ENCODE measurements around the gene FAAH. TPM values are rescaled to one million over a fixed set of nuclear protein-coding genes. Genes with fewer than 3 reads are reported as not detected.

The FAAH gene
- total RNA-seq, 1 experiment from 2014 or later = 24.8 TPM

GRCh38 chr1:46458190-46458589, 64.1 kb downstream of the FAAH start:
- intact Hi-C loops (cut with micrococcal nuclease) = no loop called here
- H3K27me3 ChIP-seq (ENCODE audit: insufficient read depth, low read length) = no peaks in the 10 kb centered on the region
- no peak overlapping the region for H3K9ac ChIP-seq (ENCODE audit: low read length)
- no peak for TF ChIP-seq ZFX (IDR thresholded peaks at IDR 0.05)
- no peak for TF ChIP-seq CTCF (IDR thresholded peaks at IDR 0.05 in 2 of 3, conservative IDR thresholded peaks at IDR 0.05 in 1 of 3; ENCODE audit: borderline replicate concordance in 1 of 3, insufficient read depth in 1 of 3, low read depth in 2 of 3, low read length in 2 of 3)
- no peak for TF ChIP-seq POLR2AphosphoS5 (IDR thresholded peaks at IDR 0.05; ENCODE audit: low read depth, low read length)
- no peak for TF ChIP-seq SRF (IDR thresholded peaks at IDR 0.05; ENCODE audit: low read depth)
- no peak for TF ChIP-seq MAX (IDR thresholded peaks at IDR 0.05)
- TF ChIP-seq TCF7L2 (IDR thresholded peaks at IDR 0.05; ENCODE audit: borderline replicate concordance, extremely low read depth, insufficient read depth, insufficient read length) = no peak
- TF ChIP-seq ELF1 (IDR thresholded peaks at IDR 0.05; ENCODE audit: borderline replicate concordance, low read depth) = no peak
- TF ChIP-seq ZBTB33 (IDR thresholded peaks at IDR 0.05; ENCODE audit: extremely low read depth, insufficient replicate concordance, low read length) = no peak
- TF ChIP-seq CBX3 (IDR thresholded peaks at IDR 0.05; ENCODE audit: low read depth) = no peak
- TF ChIP-seq RAD21 (IDR thresholded peaks at IDR 0.05; ENCODE audit: low read depth) = no peak
- TF ChIP-seq CEBPB (IDR thresholded peaks at IDR 0.05; ENCODE audit: low read depth) = no peak
- TF ChIP-seq SIN3A (IDR thresholded peaks at IDR 0.05; ENCODE audit: low read depth) = no peak
- ATAC-seq (no peak), DNase-seq (ENCODE audit: low read depth, low spot score) (no peak)
- H3K9me2 ChIP-seq (ENCODE audit: insufficient read depth) = no peaks in the 10 kb centered on the region
- no peak overlapping the region for H3K4me3 ChIP-seq (replicated peaks in 1 of 2; ENCODE audit: low read depth in 1 of 2, low read length in 2 of 2)
- H3K4me1 ChIP-seq (ENCODE audit: control insufficient read depth in 1 of 2, insufficient read depth in 2 of 2, low read length in 2 of 2) = peaks cover 0 to 10% of the 10 kb centered on the region in 2 experiments; a peak in 2 of 4 replicates
- no peak overlapping the region for H2AFZ ChIP-seq (ENCODE audit: low read depth, low read length, poor library complexity, severe bottlenecking)
- no peak overlapping the region for H3K4me2 ChIP-seq (ENCODE audit: low read length)
- no peaks in the 10 kb centered on the region for H4K20me1 ChIP-seq (ENCODE audit: insufficient read depth)
- H3K79me2 ChIP-seq (ENCODE audit: insufficient read depth, low read length) = no peaks in the 10 kb centered on the region
- POLR2A ChIA-PET = no interaction called here
- CTCF ChIA-PET = interaction anchor here (0.9 kb wide), 1 partner anchor 11 kb away, joined by 3 read pairs; no protein-coding TSS in a partner anchor
- no peaks in the 10 kb centered on the region for H3K9me3 ChIP-seq (ENCODE audit: control insufficient read depth in 1 of 2, insufficient read depth in 1 of 2, low read depth in 1 of 2, low read length in 2 of 2)
- no TSS peak for BruUV-seq (replicated peaks)
- no peak overlapping the region for H3K27ac ChIP-seq (ENCODE audit: low read depth, low read length)
- H3K36me3 ChIP-seq (ENCODE audit: control insufficient read depth in 1 of 2, insufficient read depth in 2 of 2, low read length in 2 of 2) = no peaks in the 10 kb centered on the region
- RAD21 ChIA-PET (ENCODE audit: low non-redundant PET in 1 of 2, low total read pairs in 2 of 2, uncharacterized antibody in 2 of 2, unreplicated experiment in 2 of 2) = no interaction called here
